Thoracic aorta (tissue), 2 donors: ENCODE results near the gene TIGD6. TPM values are rescaled to one million over a fixed set of nuclear protein-coding genes. Genes with fewer than 3 reads are reported as not detected.
"Not testable (repeated sequence)": the region's sequence is repeated elsewhere in the genome, so short reads cannot be mapped to it uniquely, and the experiment has no call there.

Source experiments
- ATAC-seq: fragments of 150-250 bp; one replicate; pipeline ENCODE4 v1.8.0; 2017; ENCODE audit warnings: low read depth; ENCODE audit not compliant: insufficient number of reproducible peaks, low FRiP score
- DNase-seq: peaks from one replicate; pipeline ENCODE4 v3.0.0-alpha.2; 2020; ENCODE audit warnings: low spot score
- H3K27ac ChIP-seq, 2 donors: fragments of 200-600 bp; sonication (generic); 1 replicate in 1 of 2; 2 replicates in 1 of 2; pipeline ENCODE4 v1.5.1; 2016; ENCODE audit warnings: mild to moderate bottlenecking in 2 of 2, moderate library complexity in 2 of 2
- H3K27me3 ChIP-seq: fragments of 200-600 bp; sonication (generic); replicated peaks from 2 replicates; pipeline ENCODE4 v1.6.0; 2016; ENCODE audit warnings: mild to moderate bottlenecking; ENCODE audit not compliant: insufficient read depth
- H3K36me3 ChIP-seq: fragments of 200-600 bp; sonication (generic); one replicate; pipeline ENCODE4 v1.5.1; 2016
- H3K4me1 ChIP-seq, 2 donors: fragments of 200-600 bp; sonication (generic); 1 replicate in 1 of 2; 2 replicates in 1 of 2; pipeline versions ENCODE4 v1.5.1 to v1.6.0; 2016; ENCODE audit warnings: low read depth in 2 of 2, mild to moderate bottlenecking in 1 of 2; ENCODE audit not compliant: control insufficient read depth in 1 of 2
- H3K4me3 ChIP-seq: fragments of 200-600 bp; sonication (generic); 2 replicates; pipeline ENCODE4 v1.5.1; 2016; ENCODE audit warnings: mild to moderate bottlenecking
- H3K9me3 ChIP-seq: fragments of 200-600 bp; sonication (generic); 2 replicates; pipeline ENCODE4 v1.5.1; 2016
- CTCF ChIP-seq: fragments of 200-600 bp; sonication (generic); IDR thresholded peaks from one replicate; pipeline ENCODE4 v1.5.1; 2019; ENCODE audit warnings: antibody characterized with exemption
- total RNA-seq, 2 donors: library from RNA; depleted of rRNA; stranded (reverse); fragments of >200 nt; gene quantifications; one replicate each; pipeline versions ENCODE4 v1.1.0 to v1.2.3, GENCODE V29; 2016

The TIGD6 gene
- total RNA-seq, 2 donors from 2014 or later, result 3.4 to 10.0 TPM

- Histone ChIP-seq H3K4me1 (no peaks in the 10 kb centered on the region), H3K9me3 (no peaks in the 10 kb centered on the region), H3K27me3 (no peaks in the 10 kb centered on the region), H3K4me3 (no peak overlapping the region), H3K27ac (no peak overlapping the region), H3K36me3 (peaks cover 58% of the 10 kb centered on the region)
- DNase-seq (no peak), ATAC-seq (no peak)
- no peak for TF ChIP-seq CTCF
These were observed 34.2 kb upstream of the TIGD6 start for GRCh38 chr5:150034662-150035061.

GRCh38 chr5:150033334-150033733, 32.9 kb upstream of the TIGD6 start:
- TF ChIP-seq CTCF, result no peak
- Histone ChIP-seq H3K9me3 (no peaks in the 10 kb centered on the region), H3K4me3 (no peak overlapping the region), H3K27me3 (no peaks in the 10 kb centered on the region), H3K27ac (no peak overlapping the region), H3K4me1 (no peaks in the 10 kb centered on the region), H3K36me3 (peaks cover 58% of the 10 kb centered on the region)
- DNase-seq (no peak), ATAC-seq (no peak)

GRCh38 chr5:150028047-150028446, 27.6 kb upstream of the TIGD6 start:
- H3K4me3 ChIP-seq, H3K27ac ChIP-seq, H3K27me3 ChIP-seq, DNase-seq, ATAC-seq, H3K9me3 ChIP-seq, H3K4me1 ChIP-seq: not testable (repeated sequence)
- peaks cover 49% of the 10 kb centered on the region for H3K36me3 ChIP-seq

GRCh38 chr5:150026682-150027172, 26.3 kb upstream of the TIGD6 start:
- Histone ChIP-seq H3K27ac (no peak overlapping the region), H3K4me3 (no peak overlapping the region), H3K27me3 (no peaks in the 10 kb centered on the region), H3K9me3 (no peaks in the 10 kb centered on the region), H3K36me3 (peaks cover 35% of the 10 kb centered on the region), H3K4me1 (peaks cover 5 to 13% of the 10 kb centered on the region in 2 donors)
- no peak for TF ChIP-seq CTCF
- DNase-seq (no peak), ATAC-seq (no peak)

- Histone ChIP-seq H3K27ac (no peak overlapping the region), H3K4me3 (no peak overlapping the region), H3K9me3 (no peaks in the 10 kb centered on the region), H3K36me3 (peaks cover 22% of the 10 kb centered on the region), H3K4me1 (peaks cover 14 to 26% of the 10 kb centered on the region in 2 donors), H3K27me3 (no peaks in the 10 kb centered on the region)
- DNase-seq (no peak), ATAC-seq (no peak)
- no peak for TF ChIP-seq CTCF
These were observed 24.0 kb upstream of the TIGD6 start for GRCh38 chr5:150024346-150024984.

GRCh38 chr5:150023136-150023535, 22.7 kb upstream of the TIGD6 start:
- DNase-seq (no peak), ATAC-seq (no peak)
- Histone ChIP-seq H3K9me3 (no peaks in the 10 kb centered on the region), H3K36me3 (peaks cover 32% of the 10 kb centered on the region), H3K4me1 (peaks cover 14 to 26% of the 10 kb centered on the region in 2 donors), H3K27ac (peak overlapping the region in 1 of 2 donors; percentile 71), H3K27me3 (no peaks in the 10 kb centered on the region), H3K4me3 (no peak overlapping the region)
- no peak for TF ChIP-seq CTCF
